Naive thymus-derived CD4-positive, alpha-beta T cell (primary cell): ENCODE measurements around the gene AUP1. TPM values are rescaled to one million over a fixed set of nuclear protein-coding genes. Genes with fewer than 3 reads are reported as not detected.

Experiments
- ATAC-seq: fragments of 150-1000 bp; cut with Tn5 transposase; 2 replicates; pipeline ENCODE4 v1.10.0; 2021; ENCODE audit warnings: mild to moderate bottlenecking, moderate library complexity
- CTCF ChIA-PET: fragments of 350-600 bp; sonication (Branson Sonifier 250); formaldehyde crosslinking; loops from one replicate; lab custom pipeline; 2021; ENCODE audit warnings: antibody characterized with exemption; lab: Charles Lee
- POLR2A ChIA-PET: fragments of 350-600 bp; sonication (Branson Sonifier 250); formaldehyde crosslinking; loops from one replicate; lab custom pipeline; 2021; ENCODE audit warnings: antibody characterized with exemption, inconsistent platforms; lab: Charles Lee
- DNase-seq, 9 donors: peaks; one replicate each; pipeline versions ENCODE4 v3.0.0 to v3.0.0-alpha.2; 2020 to 2022; ENCODE audit warnings: mixed read lengths in 1 of 9
- H3K27ac ChIP-seq: one replicate; pipeline ENCODE4 v1.7.0; 2013; ENCODE audit warnings: mild to moderate bottlenecking, low read depth, low read length, moderate library complexity
- H3K27me3 ChIP-seq, 2 donors: one replicate each; pipeline ENCODE4 v1.7.0; 2013; ENCODE audit warnings: low read length in 2 of 2, mild to moderate bottlenecking in 2 of 2, moderate library complexity in 2 of 2; ENCODE audit not compliant: control insufficient read depth in 2 of 2, insufficient read depth in 2 of 2
- H3K36me3 ChIP-seq, 3 experiments: 1 replicate in 2 of 3; 2 replicates in 1 of 3; pipeline ENCODE4 v1.7.0; 2013; ENCODE audit warnings: low read length in 3 of 3, mild to moderate bottlenecking in 3 of 3, moderate library complexity in 1 of 3; ENCODE audit not compliant: insufficient read depth in 3 of 3, control insufficient read depth in 2 of 3
- H3K4me1 ChIP-seq, 2 donors: one replicate each; pipeline ENCODE4 v1.7.0; 2013; ENCODE audit warnings: low read length in 2 of 2, mild to moderate bottlenecking in 2 of 2, moderate library complexity in 1 of 2; ENCODE audit not compliant: control insufficient read depth in 2 of 2, insufficient read depth in 2 of 2
- H3K4me3 ChIP-seq: 2 replicates; pipeline ENCODE4 v1.7.0; 2013; ENCODE audit warnings: mild to moderate bottlenecking, low read length
- H3K9me3 ChIP-seq, 3 experiments: 1 replicate in 2 of 3; 2 replicates in 1 of 3; pipeline ENCODE4 v1.7.0; 2013; ENCODE audit warnings: low read length in 3 of 3; ENCODE audit not compliant: control insufficient read depth in 2 of 3
- H3K27ac Mint-ChIP-seq, 9 donors: one replicate each; pipeline ENCODE4 v1.8.0; 2020 to 2022; ENCODE audit warnings: mixed read lengths in 9 of 9, mild to moderate bottlenecking in 8 of 9, moderate library complexity in 5 of 9, inconsistent platforms in 2 of 9
- H3K27me3 Mint-ChIP-seq, 5 donors: one replicate each; pipeline ENCODE4 v1.8.0; 2021 to 2022; ENCODE audit warnings: mixed read lengths in 5 of 5, mild to moderate bottlenecking in 1 of 5
- H3K36me3 Mint-ChIP-seq, 5 donors: one replicate each; pipeline ENCODE4 v1.8.0; 2020 to 2022; ENCODE audit warnings: mixed read lengths in 5 of 5, mild to moderate bottlenecking in 3 of 5, inconsistent platforms in 1 of 5
- H3K4me1 Mint-ChIP-seq, 7 donors: one replicate each; pipeline ENCODE4 v1.8.0; 2020 to 2022; ENCODE audit warnings: mixed read lengths in 7 of 7, mild to moderate bottlenecking in 3 of 7, inconsistent platforms in 1 of 7
- H3K4me3 Mint-ChIP-seq, 10 donors: one replicate each; pipeline ENCODE4 v1.8.0; 2020 to 2022; ENCODE audit warnings: mild to moderate bottlenecking in 10 of 10, mixed read lengths in 10 of 10, moderate library complexity in 6 of 10, inconsistent platforms in 2 of 10
- H3K9me3 Mint-ChIP-seq, 11 donors: one replicate each; pipeline ENCODE4 v1.8.0; 2020 to 2022; ENCODE audit warnings: mixed read lengths in 11 of 11, mild to moderate bottlenecking in 4 of 11, inconsistent platforms in 1 of 11, moderate library complexity in 1 of 11
- intact Hi-C, 2 donors: fragments of 100-400 bp; cut with micrococcal nuclease; formaldehyde crosslinking; loops; one replicate each; pipeline ENCODE4 v1.15.1; 2023
- polyA plus RNA-seq, 2 donors: library from polyadenylated mRNA; unstranded; fragments of 300-500 nt; fragmentation: Illumina TruSeq; gene quantifications; one replicate each; pipeline ENCODE4 v1.2.3, GENCODE V29; 2021
- total RNA-seq, 6 experiments: library from RNA in 5 of 6; stranded (reverse) in 5 of 6; gene quantifications; 1 replicate in 5 of 6; 2 replicates in 1 of 6; pipeline ENCODE4 v1.2.3 and lab custom pipeline; 2021 to 2026

The AUP1 gene
- total and polyA plus RNA-seq, 7 experiments from 2014 or later: 69.7 to 160 (median 139) TPM

DNA sequence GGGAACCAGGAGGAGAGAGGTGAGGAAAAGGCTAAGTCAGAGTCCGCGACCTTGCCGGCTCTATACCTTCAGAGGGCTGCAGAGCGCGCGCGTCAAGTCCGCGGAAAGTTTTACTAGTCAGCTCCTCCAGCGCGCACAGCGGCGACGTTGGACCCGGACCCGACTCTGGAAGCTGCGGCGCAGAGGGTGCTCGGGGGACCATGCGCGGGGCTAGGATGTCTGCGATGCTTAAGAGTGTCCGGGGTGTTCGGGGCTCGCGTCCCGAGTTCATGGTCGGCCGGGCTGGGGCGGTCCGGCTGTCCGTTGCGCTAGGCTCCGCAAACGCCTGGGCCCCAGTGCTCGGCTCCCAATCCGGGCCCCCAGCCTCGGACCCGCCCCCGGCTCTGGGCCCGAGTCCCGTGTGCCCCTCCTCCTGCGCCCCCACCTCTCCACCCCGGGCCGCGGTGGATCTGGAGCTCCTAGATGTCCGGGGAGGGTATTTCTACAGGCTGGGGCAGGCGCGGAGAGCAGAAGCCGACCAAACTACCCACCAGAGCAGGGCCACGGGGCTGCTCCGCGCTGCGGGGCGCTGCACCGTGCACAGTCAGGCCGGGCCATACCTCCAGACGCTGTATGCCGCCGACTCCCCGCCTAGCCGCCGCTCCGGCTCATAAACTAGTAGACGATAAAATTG, 30.1 kb downstream of the AUP1 start, which contains the start of gene LBX2:
TSS of gene LBX2 (minus strand) at position 337 of the 673 bp plus-strand sequence. CDS start at position 271, 66 bp downstream.
- peak; percentile 17 for ATAC-seq
- intact Hi-C loops: loop anchor here in 1 of 2 donors (2.0 kb wide), 1 partner anchor 15 kb away; the partner anchor contains the start of gene TLX2
- H3K27ac ChIP-seq: no peak within 1 kb of the TSS
- POLR2A ChIA-PET: interaction anchor here (1.0 to 1.6 kb wide), 3 partner anchors 8 to 44 kb away, joined by 3 read pairs; partner anchors contain the start of genes INO80B, MRPL53 and PCGF1
- H3K9me3 ChIP-seq: no peaks in the 10 kb centered on the region
- Mint-ChIP-seq H3K4me1 (peaks cover 24 to 52% (median 44%) of the 10 kb centered on the region in 7 donors), H3K27me3 (peaks cover 46 to 65% (median 52%) of the 10 kb centered on the region in 5 donors), H3K4me3 (peak within 1 kb of the TSS; percentile 63 to 97 (median 86)), H3K36me3 (peaks cover 2 to 13% (median 6%) of the 10 kb centered on the region in 5 donors), H3K9me3 (no peaks in the 10 kb centered on the region), H3K27ac (peak within 1 kb of the TSS in 4 of 9 donors; percentile 3 to 85 (median 33))
- peaks cover 4 to 34% of the 10 kb centered on the region in 2 donors for H3K27me3 ChIP-seq
- H3K4me1 ChIP-seq: peaks cover 13 to 35% of the 10 kb centered on the region in 2 donors
- H3K36me3 ChIP-seq: peaks cover 0 to under 1% (median 0%) of the 10 kb centered on the region in 3 experiments
- CTCF ChIA-PET: no interaction called here
- DNase-seq: peak in 1 of 9 donors; percentile 45
- peak within 1 kb of the TSS; percentile 61 for H3K4me3 ChIP-seq

DNA sequence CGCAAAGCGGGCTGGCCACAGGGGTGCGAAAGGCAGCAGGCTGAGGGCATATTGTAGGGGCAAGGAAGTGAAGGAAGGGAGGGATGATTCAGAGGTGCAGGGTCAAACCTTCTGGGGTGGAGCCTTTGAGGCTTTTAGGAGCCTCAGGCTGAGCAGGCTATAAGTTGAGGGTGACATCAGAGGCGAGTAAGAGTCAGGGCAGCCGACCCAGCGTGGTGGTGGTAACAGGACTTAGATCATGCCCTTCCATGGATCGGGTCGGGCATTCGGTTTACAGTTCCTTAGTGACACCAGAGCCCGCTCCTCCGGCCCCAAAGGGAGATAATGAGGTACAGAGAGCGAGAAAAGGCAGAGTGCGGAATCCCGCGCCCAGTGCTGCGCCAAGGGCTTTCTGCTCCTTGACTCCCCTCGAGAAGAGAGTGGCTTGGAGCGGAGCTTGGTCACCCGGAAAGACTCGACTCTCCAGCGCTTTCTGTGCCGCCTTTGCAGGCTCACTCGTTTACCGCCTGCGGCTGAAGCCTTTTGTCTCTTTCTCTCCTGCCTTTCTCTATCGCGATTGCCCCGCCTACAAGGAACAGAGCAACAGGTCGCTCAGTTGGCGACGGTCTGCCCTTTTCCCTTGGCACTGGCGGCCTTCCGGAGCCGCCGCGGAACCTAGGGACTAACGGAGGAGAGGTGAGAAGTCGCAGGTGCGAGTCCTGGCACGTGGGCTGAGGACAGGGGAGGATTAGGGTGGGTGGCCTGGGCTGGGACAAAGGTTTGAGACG, 30.8 kb downstream of the AUP1 start:
- POLR2A ChIA-PET: interaction anchor here (1.1 to 1.4 kb wide), 2 partner anchors 9 to 40 kb away, joined by 3 to 4 read pairs; partner anchors contain the start of genes PCGF1 and WBP1
- peak; percentile 52 for ATAC-seq

DNA sequence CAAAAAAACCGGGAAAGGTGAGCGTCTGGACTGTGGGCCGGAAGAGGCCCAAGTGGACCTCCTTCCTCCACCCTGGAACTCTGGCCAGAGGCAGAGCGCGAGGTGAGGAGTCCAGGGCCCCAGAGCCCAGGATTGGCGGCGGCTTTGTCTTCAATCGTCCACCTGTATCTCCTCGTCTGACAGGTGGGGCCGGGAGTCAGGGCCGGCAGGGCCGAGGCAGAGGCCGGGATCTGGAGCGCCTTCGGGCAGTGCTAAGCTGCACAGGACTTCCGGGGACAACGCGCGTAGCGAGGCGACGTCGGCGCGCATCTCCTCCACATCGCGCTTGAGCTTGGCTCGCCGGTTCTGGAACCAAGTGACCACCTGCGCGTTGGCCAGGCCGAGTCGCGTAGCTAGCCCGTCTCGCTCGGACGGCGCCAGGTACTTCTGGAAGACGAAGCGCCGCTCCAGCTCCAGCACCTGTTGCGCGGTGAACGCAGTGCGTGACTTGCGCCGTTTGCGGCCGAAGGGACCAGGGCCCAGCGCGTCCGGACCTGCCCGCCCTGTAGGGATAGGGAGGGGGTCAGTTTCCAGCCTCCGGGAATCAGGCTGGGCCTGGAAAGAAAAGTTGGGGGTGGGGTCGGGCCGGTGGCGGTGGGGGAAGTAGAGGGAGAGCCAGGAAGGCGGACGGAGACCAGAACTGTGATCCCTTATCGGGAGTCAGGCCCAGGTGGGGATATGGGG, 31.6 kb downstream of the AUP1 start:
- Mint-ChIP-seq H3K4me3 (peak overlapping the region; percentile 63 to 97 (median 86)), H3K27ac (peak overlapping the region in 5 of 9 donors; percentile 3 to 85 (median 40)), H3K9me3 (no peaks in the 10 kb centered on the region), H3K27me3 (peaks cover 39 to 53% (median 42%) of the 10 kb centered on the region in 5 donors), H3K4me1 (peaks cover 19 to 38% (median 30%) of the 10 kb centered on the region in 7 donors), H3K36me3 (peaks cover 4 to 20% (median 11%) of the 10 kb centered on the region in 5 donors)
- H3K4me3 ChIP-seq: peak overlapping the region; percentile 61
- intact Hi-C loops: loop anchor here in 1 of 2 donors (1.0 to 2.0 kb wide), 3 partner anchors 9 to 31 kb away; partner anchors contain the start of genes AUP1, HTRA2, PCGF1 and TLX2
- ChIA-PET CTCF (no interaction called here), POLR2A (interaction anchor here (0.6 to 1.2 kb wide), 3 partner anchors 9 to 155 kb away, joined by 3 to 4 read pairs (median 3); partner anchors contain the start of genes PCGF1 and WBP1)
- H3K27ac ChIP-seq: no peak overlapping the region
- peak in 1 of 9 donors; percentile 40 for DNase-seq
- H3K4me1 ChIP-seq: peaks cover 8 to 29% of the 10 kb centered on the region in 2 donors
- H3K36me3 ChIP-seq: peaks cover 0 to 16% (median 0%) of the 10 kb centered on the region in 3 experiments
- ATAC-seq: peak; percentile 41
- peaks cover 4 to 33% of the 10 kb centered on the region in 2 donors for H3K27me3 ChIP-seq
- H3K9me3 ChIP-seq: no peaks in the 10 kb centered on the region

More for the DNA sequence above, 30.8 kb downstream of the AUP1 start:
- H3K9me3 ChIP-seq: no peaks in the 10 kb centered on the region
- Mint-ChIP-seq H3K4me1 (peaks cover 20 to 45% (median 37%) of the 10 kb centered on the region in 7 donors), H3K27me3 (peaks cover 39 to 58% (median 47%) of the 10 kb centered on the region in 5 donors), H3K9me3 (no peaks in the 10 kb centered on the region), H3K4me3 (peak overlapping the region; percentile 63 to 97 (median 86)), H3K27ac (peak overlapping the region in 4 of 9 donors; percentile 3 to 85 (median 33)), H3K36me3 (peaks cover 2 to 12% (median 8%) of the 10 kb centered on the region in 5 donors)
- peaks cover 4 to 33% of the 10 kb centered on the region in 2 donors for H3K27me3 ChIP-seq
- peak in 2 of 9 donors; percentile 29 to 37 for DNase-seq
- peaks cover 0 to 8% (median 0%) of the 10 kb centered on the region in 3 experiments for H3K36me3 ChIP-seq
- CTCF ChIA-PET: no interaction called here
- no peak overlapping the region for H3K27ac ChIP-seq
- peaks cover 13 to 35% of the 10 kb centered on the region in 2 donors for H3K4me1 ChIP-seq
- intact Hi-C loops: loop anchor here in 1 of 2 donors (1.0 to 2.0 kb wide), 3 partner anchors 9 to 31 kb away; partner anchors contain the start of genes AUP1, HTRA2, PCGF1 and TLX2
- H3K4me3 ChIP-seq: peak overlapping the region; percentile 61

DNA sequence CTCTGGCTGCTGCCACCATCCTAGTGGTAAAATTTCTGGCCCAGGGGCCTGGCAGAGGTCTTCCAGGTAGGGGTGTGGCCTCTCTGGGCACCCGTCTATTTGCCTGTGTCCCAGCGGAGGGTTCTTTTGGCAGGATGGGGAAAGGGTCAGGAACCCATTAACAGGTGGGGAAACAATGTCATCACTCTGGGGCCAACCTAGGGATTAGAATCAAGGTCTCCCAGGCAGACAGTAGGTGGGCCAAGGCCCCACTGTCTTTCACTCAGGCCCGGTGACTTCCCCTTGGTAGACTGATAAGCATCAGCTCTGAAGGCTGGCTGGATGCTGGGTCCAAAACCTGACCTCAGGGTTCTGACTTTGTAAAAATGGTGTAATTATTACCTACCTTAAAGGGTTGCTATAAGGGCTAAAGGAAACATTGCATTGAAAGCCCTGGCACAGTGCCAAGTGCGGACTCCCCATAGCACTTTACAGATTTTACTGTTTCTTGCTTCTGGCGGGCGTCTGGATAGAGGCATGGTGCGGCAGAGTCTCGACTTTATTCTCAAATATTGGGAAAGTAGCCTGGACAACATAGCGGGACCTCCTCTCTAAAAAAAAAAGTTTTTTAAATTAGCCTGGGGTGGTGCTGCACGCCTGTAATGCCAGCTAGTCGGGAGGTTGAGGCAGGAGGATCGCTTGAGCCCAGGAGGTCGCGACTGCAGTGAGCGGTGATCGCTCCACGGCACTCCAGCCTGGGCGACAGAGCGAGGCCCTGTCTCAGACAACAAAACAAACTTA, 32.3 kb downstream of the AUP1 start:
- Histone ChIP-seq H3K27me3 (peaks cover 0 to 26% of the 10 kb centered on the region in 2 donors), H3K36me3 (peaks cover 0 to 23% (median 0%) of the 10 kb centered on the region in 3 experiments), H3K4me1 (peaks cover 8 to 21% of the 10 kb centered on the region in 2 donors), H3K4me3 (peak overlapping the region; percentile 61), H3K27ac (no peak overlapping the region), H3K9me3 (no peaks in the 10 kb centered on the region)
- no peak for ATAC-seq
- H3K4me3 Mint-ChIP-seq: peak overlapping the region; percentile 63 to 97 (median 86)
- peaks cover 33 to 46% (median 35%) of the 10 kb centered on the region in 5 donors for H3K27me3 Mint-ChIP-seq
- no peaks in the 10 kb centered on the region for H3K9me3 Mint-ChIP-seq
- H3K36me3 Mint-ChIP-seq: peaks cover 4 to 25% (median 11%) of the 10 kb centered on the region in 5 donors
- H3K4me1 Mint-ChIP-seq: peaks cover 16 to 30% (median 22%) of the 10 kb centered on the region in 7 donors
- H3K27ac Mint-ChIP-seq: peak overlapping the region in 2 of 9 donors; percentile 13 to 59
- ChIA-PET POLR2A (interaction anchor here (0.6 to 1.2 kb wide), 4 partner anchors 10 to 156 kb away, joined by 3 to 4 read pairs (median 3); partner anchors contain the start of genes HTRA2, PCGF1 and WBP1), CTCF (no interaction called here)
- intact Hi-C loops: no loop called here
- DNase-seq: no peak

DNA sequence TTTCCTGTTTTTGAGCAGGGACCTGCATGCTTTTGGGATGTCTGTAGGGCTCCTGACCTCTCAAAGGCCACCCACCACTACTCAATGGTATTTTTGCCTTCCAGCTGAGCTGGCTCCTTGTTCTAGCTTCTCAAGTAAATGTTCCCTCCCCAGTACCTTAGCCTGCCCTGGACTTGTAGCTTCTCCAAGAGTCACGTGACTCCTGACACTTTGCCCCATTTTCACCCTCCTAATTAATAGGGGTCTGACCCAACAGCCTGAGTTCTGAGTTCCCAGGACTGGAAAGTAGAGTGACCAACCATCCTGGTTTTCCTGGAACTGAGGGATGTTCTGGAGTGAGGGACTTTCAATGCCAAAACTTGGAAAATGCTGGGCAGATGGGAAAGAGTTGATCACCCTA, 34.1 kb downstream of the AUP1 start:
- Histone ChIP-seq H3K4me1 (peaks cover 8 to 21% of the 10 kb centered on the region in 2 donors), H3K9me3 (no peaks in the 10 kb centered on the region), H3K27ac (no peak overlapping the region), H3K4me3 (no peak overlapping the region), H3K27me3 (peaks cover 0 to 22% of the 10 kb centered on the region in 2 donors), H3K36me3 (peaks cover 4 to 41% (median 5%) of the 10 kb centered on the region in 3 experiments)
- H3K4me3 Mint-ChIP-seq: no peak overlapping the region
- H3K4me1 Mint-ChIP-seq: peaks cover 15 to 24% (median 20%) of the 10 kb centered on the region in 7 donors
- ChIA-PET CTCF (no interaction called here), POLR2A (no interaction called here)
- no peak for ATAC-seq
- intact Hi-C loops: no loop called here
- DNase-seq: no peak
- H3K27ac Mint-ChIP-seq: peak overlapping the region in 1 of 9 donors; percentile 55
- peaks cover 18 to 29% (median 20%) of the 10 kb centered on the region in 5 donors for H3K27me3 Mint-ChIP-seq
- H3K36me3 Mint-ChIP-seq: peaks cover 11 to 39% (median 16%) of the 10 kb centered on the region in 5 donors
- H3K9me3 Mint-ChIP-seq: no peaks in the 10 kb centered on the region
